GM19395 (cell line): ENCODE results near the gene NT5C.

Source experiments
- ATAC-seq: cut with Tn5 transposase; IDR thresholded peaks from one replicate; pipeline ENCODE4 v1.9.1; 2021; ENCODE audit warnings: mild to moderate bottlenecking, moderate library complexity; ENCODE audit not compliant: unreplicated experiment

Gene NT5C

GRCh38 chr17:75124041-75124818 is 7.3 kb downstream of the NT5C start:
- no peak for ATAC-seq

- no peak for ATAC-seq
Measured at GRCh38 chr17:75118307-75118706, 13.2 kb downstream of the NT5C start.

- no peak for ATAC-seq
Measured at GRCh38 chr17:75116737-75117136, 14.8 kb downstream of the NT5C start.

- no peak for ATAC-seq
Measured at GRCh38 chr17:75115555-75115954, 16.0 kb downstream of the NT5C start.

- no peak for ATAC-seq
Measured at GRCh38 chr17:75114552-75115314, 16.8 kb downstream of the NT5C start.

- peak; percentile 48 for ATAC-seq
Measured at GRCh38 chr17:75113798-75114551, 17.6 kb downstream of the NT5C start.

GRCh38 chr17:75111777-75112335 is 19.7 kb downstream of the NT5C start:
- ATAC-seq = no peak

- no peak for ATAC-seq
Measured at GRCh38 chr17:75110234-75110937, 21.2 kb downstream of the NT5C start.

- peak; percentile 65 for ATAC-seq
Measured at GRCh38 chr17:75109407-75110233, 21.9 kb downstream of the NT5C start, which contains the start of gene ARMC7. ARMC7 (plus strand) TSS chr17:75109969; CDS start chr17:75110289, 320 bp downstream.

GRCh38 chr17:75109046-75109406 is 22.5 kb downstream of the NT5C start:
- ATAC-seq = no peak

- no peak for ATAC-seq
Measured at GRCh38 chr17:75108193-75108592, 23.3 kb downstream of the NT5C start.

GRCh38 chr17:75105126-75106080 is 26.1 kb downstream of the NT5C start:
- ATAC-seq = no peak

GRCh38 chr17:75103601-75104554 is 27.7 kb downstream of the NT5C start:
- ATAC-seq = no peak

GRCh38 chr17:75102385-75102821 is 29.1 kb downstream of the NT5C start:
- no peak for ATAC-seq

GRCh38 chr17:75099881-75100595 is 31.5 kb downstream of the NT5C start:
- no peak for ATAC-seq

- ATAC-seq = no peak
Measured at GRCh38 chr17:75098861-75099260, 32.7 kb downstream of the NT5C start.

GRCh38 chr17:75097865-75098264 is 33.7 kb downstream of the NT5C start:
- ATAC-seq = no peak
